ENCODE measurements around the gene CRYGC.

The CRYGC gene

DNA sequence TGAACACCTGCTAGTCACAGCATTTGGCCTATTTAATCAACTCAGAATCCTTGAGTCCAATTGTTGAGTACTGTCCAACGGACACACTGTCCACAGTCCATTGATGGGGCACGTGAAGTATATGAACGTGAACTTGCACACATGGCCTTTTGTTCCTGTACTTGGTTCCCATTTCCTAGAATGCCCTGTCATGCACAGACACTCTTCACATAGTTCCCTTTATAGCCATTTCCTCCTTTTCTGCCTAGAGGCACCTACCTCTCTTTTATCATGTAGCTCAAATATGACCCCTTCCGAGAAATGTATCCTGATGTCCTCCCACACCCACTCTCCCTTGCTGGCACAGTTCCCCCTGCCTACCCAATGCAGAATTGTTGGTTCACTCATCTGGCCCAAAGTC lies 42.5 kb upstream of the CRYGC start:
- in situ Hi-C loops (cut with HindIII; ENCODE audit: low sequenced_read_pairs), result no loop called here
- no peak for DNase-seq (ENCODE audit: low read depth)
- H3K4me3 ChIP-seq (ENCODE audit: low read depth, low read length), result no peak overlapping the region
- no peak for TF ChIP-seq CTCF (IDR thresholded peaks at IDR 0.05; ENCODE audit: low read depth, low read length, missing control alignments)

DNA sequence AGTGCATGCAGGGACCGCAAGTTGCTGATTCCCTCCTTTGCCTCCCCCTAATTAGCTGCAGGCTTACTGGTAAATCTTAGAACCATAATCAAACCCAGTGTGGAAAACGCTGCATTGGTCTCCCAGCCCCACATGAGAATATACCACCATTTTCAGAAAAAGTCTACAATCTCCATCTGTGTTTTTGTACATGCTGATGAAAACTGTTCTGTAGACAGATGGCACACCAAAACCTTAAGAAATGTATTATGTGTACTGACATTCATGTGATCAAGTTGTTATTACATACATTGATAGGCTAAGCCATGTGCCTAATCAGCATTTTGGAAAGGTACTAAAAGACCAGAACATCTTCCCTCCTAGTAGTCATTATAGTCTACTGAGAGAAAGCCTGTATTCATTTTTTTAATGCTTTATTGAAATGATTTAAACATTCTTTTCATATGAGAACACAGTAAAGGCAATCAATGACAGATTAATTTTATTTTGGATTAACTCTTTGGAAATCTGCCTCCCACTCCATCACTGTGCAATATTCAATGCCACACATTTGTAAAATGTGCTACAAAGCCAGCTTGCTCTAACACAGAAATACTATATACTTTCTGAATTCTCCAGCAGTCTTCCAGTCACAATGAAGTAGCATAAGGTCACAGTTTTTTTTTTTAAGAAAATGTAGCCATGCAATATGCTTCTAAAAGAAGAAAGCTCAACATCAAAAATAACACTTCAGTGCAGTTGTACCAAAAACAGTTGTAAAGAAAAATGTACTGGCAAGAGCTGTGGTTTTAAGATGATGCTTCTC lies 35.5 kb upstream of the CRYGC start:
- no peak for TF ChIP-seq CTCF (IDR thresholded peaks at IDR 0.05; ENCODE audit: low read depth, low read length, missing control alignments)
- in situ Hi-C loops (cut with HindIII; ENCODE audit: low sequenced_read_pairs), result no loop called here
- DNase-seq (ENCODE audit: low read depth), result no peak
- no peak overlapping the region for H3K4me3 ChIP-seq (ENCODE audit: low read depth, low read length)

GRCh38 chr2:208163489-208163888 lies 33.9 kb upstream of the CRYGC start, which contains the start of gene CRYGA:
Gene CRYGA, minus strand, starts transcription at chr2:208163589. Its CDS starts 33 bp downstream, at chr2:208163556.
- H3K4me3 ChIP-seq (ENCODE audit: low read depth, low read length), result no peak within 1 kb of the TSS
- in situ Hi-C loops (cut with HindIII; ENCODE audit: low sequenced_read_pairs), result no loop called here
- TF ChIP-seq CTCF (IDR thresholded peaks at IDR 0.05; ENCODE audit: low read depth, low read length, missing control alignments), result no peak
- no peak for DNase-seq (ENCODE audit: low read depth)

DNA sequence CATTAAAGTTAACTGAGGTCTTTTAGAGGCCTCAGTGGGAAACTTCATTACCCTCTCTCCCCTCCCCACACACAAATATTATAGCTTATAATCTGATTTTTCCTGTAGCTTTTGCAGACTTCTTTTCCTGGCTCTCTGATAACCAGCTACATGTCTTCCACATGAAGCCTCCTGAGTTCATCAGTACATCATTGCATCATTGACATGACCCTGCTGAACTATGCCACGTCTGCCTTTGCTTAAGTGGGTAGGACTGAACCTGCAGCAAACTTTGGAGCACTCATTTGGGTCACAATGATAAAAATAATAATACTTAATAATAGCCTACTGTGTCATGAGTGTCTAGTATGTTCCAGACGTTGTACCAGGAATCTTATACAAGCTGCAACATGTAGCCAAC lies 26.8 kb upstream of the CRYGC start:
- in situ Hi-C loops (cut with HindIII; ENCODE audit: low sequenced_read_pairs), result no loop called here
- DNase-seq (ENCODE audit: low read depth), result no peak
- no peak for TF ChIP-seq CTCF (IDR thresholded peaks at IDR 0.05; ENCODE audit: low read depth, low read length, missing control alignments)
- no peak overlapping the region for H3K4me3 ChIP-seq (ENCODE audit: low read depth, low read length)

GRCh38 chr2:208153156-208153555 lies 23.5 kb upstream of the CRYGC start:
- H3K4me3 ChIP-seq (ENCODE audit: low read depth, low read length), result no peak overlapping the region
- TF ChIP-seq CTCF (IDR thresholded peaks at IDR 0.05; ENCODE audit: low read depth, low read length, missing control alignments), result no peak
- in situ Hi-C loops (cut with HindIII; ENCODE audit: low sequenced_read_pairs), result no loop called here
- no peak for DNase-seq (ENCODE audit: low read depth)

DNA sequence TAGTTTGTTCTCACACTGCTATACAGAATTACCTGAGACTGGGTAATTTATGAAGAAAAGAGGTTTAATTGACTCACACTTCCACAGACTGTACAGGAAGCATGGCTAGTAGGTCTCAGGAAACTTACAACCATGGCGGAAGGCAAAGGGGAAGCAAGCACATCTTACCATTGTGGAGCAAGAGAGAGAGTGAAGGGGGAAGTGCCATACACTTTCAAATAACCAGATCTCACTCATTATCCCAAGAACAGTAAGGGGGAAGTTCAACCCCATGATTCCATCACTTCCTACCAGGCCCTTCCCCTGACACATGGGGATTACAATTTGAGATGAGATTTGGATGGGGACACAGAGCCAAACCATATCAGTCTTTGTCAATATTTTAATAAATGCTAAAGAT lies 21.3 kb upstream of the CRYGC start:
- in situ Hi-C loops (cut with HindIII; ENCODE audit: low sequenced_read_pairs), result no loop called here
- no peak overlapping the region for H3K4me3 ChIP-seq (ENCODE audit: low read depth, low read length)
- DNase-seq (ENCODE audit: low read depth), result no peak
- no peak for TF ChIP-seq CTCF (IDR thresholded peaks at IDR 0.05; ENCODE audit: low read depth, low read length, missing control alignments)
